EH (cell line): Measurements from ENCODE around the gene BEX1.
"Not testable (repeated sequence)": the region's sequence is repeated elsewhere in the genome, so short reads cannot be mapped to it uniquely, and the experiment has no call there.

Experiments
- DNase-seq: peaks from one replicate; pipeline ENCODE4 v3.0.0-alpha.2; 2015; ENCODE audit warnings: low read depth

BEX1 gene

DNA sequence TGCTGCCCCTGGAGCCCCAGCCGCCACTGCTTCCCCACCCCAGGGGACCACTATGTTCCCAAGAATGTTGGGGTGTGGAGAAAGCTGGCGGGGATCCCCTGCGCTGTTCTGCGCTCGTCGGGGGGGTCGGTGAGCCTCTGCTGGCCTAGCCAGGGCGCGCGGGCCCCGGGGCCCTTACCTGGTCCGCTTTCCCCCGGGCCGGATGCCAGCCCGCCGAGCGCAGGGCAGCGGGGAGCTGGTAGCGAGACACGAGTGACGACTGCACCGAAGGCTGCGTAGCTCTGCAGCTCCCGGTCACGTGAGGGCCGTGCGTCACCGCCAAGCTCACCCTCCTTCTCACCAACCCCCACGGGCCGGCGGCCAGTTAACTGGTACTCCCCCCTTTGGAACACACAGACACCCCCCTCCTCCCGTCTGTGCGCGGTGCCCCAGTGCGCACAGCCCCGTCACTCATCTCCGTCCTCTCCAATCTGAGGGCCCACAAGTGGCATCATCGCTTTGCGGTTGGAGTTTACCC is at the start of gene BEX1:
TSS of gene BEX1 (minus strand) at position 254 of the 517 bp plus-strand sequence. CDS start 897 bp downstream, outside the sequence.
- peak; percentile 59 for DNase-seq

DNA sequence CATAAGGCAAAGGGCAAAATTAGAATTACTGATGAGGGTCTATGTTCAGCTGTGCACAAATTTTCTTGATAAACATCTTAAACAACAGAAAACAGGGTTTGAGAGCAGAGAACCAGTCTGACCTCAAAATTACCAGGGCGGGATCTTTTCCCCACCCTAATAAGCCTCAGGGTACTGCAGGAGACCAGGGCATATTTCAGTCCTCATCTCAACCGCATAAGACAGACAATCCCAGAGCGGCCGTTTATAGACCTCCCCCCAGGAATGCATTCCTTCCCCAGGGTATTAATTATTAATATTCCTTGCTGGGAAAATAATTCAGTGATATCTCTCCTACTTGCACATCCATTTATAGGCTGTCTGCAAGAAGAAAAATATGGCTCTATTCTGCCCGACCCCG is 45.5 kb upstream of the BEX1 start:
- not testable (repeated sequence) for DNase-seq

DNA sequence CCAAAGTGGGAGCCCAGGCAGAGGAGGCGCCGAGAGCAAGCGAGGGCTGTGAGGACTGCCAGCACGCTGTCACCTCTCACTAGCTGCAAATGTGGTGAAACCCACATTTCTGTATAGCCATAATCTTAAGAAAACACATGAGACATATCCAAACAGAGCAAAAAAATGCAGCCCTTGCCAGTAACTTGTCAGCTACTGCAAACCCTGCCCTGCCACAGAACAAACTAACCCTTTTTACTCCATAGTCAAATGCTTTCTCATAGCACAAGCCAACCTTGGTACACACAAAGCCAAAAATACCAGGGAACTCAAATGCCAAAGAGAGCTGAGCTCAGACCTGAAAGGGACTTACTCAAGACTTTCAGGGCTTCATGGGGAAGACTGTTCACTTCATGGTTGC is 43.9 kb upstream of the BEX1 start:
- peak; percentile 55 for DNase-seq

DNA sequence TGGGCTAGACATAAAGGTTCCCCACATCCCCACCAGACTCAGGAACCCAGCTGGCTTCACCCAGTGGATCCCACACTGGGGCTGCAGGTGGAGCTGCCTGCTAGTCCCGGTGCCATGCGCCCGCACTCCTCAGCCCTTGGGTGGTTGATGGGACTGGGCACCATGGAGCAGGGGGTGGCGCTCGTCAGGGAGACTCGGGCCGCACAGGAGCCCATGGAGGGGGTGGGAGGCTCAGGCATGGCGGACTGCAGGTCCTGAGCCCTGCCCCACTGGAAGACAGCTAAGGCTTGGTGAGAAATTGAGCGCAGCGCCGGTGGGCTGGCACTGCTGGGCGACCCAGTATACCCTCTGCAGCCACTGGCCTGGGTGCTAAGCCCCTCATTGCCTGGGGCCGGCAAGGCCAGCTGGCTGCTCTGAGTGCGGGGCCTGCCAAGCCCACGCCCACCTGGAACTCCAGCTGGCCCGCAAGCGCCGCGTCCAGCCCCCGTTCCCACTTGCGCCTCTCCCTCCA is 43.3 kb upstream of the BEX1 start:
- DNase-seq: not testable (repeated sequence)

DNA sequence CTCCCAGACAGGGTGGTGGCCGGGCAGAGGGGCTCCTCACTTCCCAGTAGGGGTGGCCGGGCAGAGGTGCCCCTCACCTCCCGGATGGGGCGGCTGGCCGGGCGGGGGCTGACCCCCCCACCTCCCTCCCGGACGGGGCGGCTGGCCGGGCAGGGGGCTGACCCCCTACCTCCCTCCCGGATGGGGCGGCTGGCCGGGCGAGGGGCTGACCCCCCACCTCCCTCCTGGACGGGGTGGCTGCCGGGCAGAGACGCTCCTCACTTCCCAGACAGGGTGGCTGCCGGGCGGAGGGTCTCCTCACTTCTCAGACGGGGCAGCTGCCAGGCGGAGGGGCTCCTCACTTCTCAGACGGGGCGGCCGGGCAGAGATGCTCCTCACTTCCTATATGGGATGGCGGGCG is 40.4 kb upstream of the BEX1 start:
- not testable (repeated sequence) for DNase-seq

DNA sequence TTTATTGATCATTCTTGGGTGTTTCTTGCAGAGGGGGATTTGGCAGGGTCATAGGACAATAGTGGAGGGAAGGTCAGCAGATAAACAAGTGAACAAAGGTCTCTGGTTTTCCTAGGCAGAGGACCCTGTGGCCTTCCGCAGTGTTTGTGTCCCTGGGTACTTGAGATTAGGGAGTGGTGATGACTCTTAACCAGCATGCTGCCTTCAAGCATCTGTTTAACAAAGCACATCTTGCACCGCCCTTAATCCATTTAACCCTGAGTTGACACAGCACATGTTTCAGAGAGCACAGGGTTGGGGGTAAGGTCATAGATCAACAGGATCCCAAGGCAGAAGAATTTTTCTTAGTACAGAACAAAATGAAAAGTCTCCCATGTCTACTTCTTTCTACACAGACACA is 39.9 kb upstream of the BEX1 start:
- not testable (repeated sequence) for DNase-seq

DNA sequence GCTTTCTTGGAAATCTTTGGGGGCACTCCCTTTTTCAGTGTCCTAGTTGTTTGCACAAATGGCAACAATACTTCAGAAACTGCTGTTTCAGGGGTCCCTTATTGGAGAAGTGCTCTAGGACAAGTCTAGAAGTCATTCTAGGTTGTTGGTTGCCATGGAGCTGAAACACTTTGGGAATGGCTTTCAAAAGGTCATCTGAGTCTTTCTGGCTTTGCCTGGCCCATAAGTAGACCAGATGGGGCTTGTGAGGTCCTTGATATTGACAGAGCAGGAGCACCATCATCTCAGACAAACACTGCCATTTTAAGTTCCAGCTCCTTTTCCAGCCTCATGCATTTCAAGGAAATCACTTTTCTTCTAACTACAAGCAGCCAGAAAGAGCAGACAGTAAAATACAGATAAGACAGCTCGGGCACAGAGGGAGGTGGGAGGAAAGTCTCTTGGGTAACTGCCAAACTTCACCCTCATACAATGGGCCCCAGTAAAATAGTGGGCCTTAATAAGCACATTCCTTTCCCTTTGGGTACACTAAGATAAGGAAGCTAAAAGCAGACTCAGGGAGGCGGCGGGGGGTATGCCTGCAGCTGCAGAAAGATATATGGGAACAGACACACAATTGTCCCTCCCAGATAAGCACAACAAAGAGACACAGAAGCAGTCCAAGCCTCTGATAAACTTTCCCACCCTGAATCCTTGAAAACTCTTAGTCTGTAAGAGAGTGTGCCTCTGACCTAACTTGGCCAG is 37.5 kb upstream of the BEX1 start:
- peak; percentile 10 for DNase-seq

DNA sequence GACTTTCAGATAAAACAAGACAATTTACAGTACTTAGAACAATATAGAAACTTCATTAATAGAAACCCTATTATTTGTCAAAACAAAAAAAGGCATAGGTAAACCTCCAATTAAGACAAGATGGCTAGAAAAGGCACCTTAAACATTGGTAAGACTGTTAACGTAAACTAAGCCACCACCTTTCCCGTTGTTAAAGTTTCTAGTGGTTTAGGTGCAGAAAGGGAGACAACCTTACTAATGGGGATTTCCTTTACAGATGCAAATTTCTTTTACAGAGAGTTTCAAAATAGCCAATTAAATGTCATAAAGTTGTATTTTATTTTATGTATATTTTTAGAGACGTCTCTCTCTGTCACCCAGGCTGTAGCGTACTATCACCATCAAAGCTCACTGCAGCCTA is 36.5 kb upstream of the BEX1 start:
- DNase-seq: no peak

DNA sequence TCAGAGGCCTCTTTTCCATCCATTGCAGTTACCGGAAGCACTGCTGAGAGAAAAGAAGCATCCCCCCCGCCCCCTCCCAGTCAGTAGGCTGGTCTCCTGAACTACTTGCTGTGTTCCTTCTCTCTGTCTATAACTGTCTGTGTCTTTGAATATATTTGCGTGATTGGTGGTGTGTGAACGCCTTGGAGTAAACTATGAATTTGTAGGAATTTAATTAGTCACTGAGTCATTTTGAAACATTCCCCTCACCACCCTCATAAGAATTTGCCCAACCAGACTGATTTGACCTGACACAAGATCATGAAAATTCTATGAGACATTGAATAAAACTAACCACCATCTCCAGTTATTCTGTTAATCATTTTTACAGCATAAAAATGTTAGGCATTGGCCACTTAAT is 35.7 kb upstream of the BEX1 start:
- peak; percentile 51 for DNase-seq

DNA sequence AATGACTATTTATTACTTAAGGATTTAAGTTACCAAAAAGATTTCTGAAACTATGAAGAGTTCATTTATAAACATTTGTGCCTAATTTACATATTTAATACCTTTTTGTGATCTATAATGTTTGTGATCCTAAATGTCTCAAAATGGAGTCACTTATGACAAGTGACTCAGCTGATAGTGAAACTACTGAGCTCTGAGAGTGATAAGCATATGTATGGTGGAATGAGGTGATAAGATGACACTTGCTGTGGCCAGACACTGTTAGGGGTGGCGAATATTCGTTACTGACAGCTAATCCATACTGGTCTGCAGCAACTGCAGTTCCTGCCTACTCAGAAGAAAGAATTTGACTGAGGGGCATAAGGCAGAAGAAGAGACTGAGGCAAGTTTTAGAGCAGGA is 34.5 kb upstream of the BEX1 start:
- no peak for DNase-seq

DNA sequence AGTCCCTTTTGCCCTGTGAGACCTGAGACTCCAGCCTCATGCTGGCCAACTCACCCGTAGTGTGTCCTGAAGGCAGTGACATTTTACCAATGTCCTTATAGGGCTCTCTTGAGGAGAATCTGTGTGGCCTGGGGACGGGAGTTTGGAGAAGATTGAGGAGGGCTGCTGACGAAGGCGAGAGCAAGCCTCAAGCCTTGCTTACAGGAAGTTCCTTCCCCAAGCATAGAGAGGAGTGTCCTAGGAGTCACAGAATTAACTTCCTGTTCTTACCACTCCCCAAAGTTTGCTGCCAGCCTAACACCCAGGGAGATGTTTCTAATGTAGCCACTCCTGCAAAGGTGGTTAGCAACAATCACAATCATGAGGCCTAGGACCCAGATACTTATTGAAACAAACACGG is 29.0 kb upstream of the BEX1 start, which contains the start of gene NXF3:
TSS of gene NXF3 (minus strand) at position 202 of the 400 bp plus-strand sequence. CDS start at position 82, 120 bp downstream.
- no peak for DNase-seq

DNA sequence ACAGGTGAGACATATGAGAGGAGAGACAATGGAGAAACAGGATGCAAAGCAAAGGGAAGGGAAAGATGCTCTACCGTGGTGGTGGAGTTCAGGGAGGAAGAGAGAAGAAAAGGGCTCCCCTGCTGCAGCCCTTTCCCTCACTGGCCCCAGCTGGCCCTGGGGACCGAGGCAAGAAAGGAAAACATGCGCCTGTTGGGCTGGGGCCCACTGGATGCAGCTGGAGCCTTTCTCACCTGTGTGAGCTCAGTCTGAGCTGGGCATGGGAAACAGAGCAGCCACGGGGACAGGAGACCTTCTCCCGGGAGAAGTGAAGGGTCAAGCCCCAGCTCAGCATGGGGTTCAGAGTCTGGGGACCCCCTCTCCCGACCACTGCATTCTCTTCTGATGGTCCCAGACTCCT is 17.1 kb upstream of the BEX1 start:
- DNase-seq: no peak

DNA sequence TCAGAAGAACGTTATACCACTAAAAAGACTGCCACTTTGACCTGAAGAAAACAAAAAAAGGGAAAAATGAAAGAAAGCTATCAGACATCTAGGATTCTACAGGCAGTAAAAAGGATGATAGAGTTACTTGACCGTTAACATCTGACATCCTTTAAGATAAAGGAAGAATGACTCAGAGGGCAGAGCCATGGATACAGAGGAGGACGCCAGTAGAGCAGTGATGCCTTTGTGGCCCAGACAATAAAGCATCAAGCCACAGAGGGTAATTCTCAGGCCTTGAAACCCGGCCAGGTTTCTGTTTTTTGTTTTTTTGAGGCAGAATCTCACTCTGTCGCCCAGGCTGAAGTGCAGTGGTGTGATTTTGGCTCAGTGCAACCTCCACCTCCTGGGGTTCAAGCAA is 9.5 kb upstream of the BEX1 start:
- DNase-seq: peak; percentile 53

DNA sequence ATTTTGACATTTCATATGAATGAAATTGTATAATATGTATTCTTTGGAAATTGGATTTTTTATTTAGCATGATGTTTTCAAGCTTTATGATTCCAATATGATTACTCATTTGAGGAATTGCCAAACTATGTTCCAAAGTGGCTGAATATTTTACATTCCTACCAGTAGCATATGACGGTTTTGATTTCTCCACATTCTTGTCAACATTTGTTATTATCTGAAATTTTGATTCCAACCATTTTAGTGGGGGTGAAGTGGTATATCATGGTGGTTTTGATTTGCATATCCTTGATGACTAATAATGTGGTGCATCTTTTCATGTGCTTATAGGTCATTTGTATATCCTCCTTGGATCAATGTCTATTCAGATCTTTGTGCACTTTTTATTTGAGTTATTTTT is 2.6 kb upstream of the BEX1 start:
- peak; percentile 49 for DNase-seq

DNA sequence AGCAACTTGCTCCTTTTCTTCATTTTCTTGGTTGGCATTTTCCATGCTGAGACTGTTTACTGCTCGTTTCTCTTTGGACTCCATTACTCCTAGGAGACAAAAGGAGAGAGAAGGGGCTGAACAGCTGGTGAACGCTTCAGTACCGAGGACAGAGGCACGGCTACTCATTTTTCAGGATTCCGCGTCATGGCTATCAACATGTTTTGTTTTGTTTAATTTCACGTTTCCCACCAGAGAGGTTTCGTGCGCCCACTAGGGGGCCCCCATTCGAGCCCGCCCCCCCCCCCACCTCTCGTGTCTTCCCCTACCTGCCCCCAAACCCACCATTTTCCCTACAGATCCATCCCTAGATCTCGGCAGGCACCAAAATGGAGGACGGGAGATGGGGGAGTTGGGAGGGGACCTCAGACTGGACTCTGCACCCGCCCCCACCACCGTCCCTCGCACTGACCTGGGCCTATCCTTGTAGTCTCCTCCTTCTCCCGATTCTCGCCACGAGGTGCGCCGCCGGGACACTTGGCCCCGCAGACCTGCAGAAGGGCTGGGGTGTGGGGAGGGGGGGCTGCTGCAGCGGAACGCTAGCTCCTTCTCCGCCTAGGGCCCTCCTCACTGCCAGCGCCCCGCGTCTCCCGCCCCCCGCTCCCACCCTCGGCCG is 653 bp downstream of the BEX1 start:
- peak; percentile 55 for DNase-seq

DNA sequence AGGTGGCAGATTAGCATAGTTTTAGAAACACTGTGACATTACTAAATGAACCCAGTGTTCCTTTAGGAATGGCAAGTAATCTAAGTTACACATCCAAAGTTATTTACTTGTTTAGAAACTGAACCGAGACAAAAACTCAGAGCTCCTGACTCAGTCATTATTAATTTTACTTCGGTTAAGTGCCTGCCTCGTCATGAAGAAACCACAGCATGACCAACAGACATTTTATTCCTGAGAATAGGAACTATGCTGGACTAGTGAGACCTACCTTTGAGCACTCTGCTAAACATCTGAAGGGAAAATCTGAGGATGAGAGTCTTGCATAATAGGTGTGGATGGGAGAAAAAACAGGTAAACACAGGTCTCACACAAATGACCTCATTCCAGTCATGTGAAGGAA is 2.5 kb downstream of the BEX1 start:
- no peak for DNase-seq

DNA sequence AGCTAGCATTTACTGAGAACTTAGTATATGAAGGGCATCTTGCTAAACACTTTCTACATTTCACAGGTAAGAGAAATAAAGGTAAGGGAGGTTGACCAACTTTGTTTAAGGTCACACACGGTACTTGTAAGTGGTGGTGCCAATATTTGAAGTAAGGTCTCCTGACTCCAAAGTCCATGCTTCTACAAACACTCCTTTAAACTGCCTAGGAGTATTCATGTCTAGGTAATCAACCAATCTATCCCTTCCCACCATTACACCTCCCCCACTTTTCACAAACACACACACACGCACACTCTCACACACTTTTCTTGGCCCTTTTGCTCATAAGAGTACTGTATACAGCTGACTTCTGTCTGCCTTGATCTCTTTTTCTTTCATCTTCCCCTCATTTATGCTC is 7.1 kb downstream of the BEX1 start:
- no peak for DNase-seq

DNA sequence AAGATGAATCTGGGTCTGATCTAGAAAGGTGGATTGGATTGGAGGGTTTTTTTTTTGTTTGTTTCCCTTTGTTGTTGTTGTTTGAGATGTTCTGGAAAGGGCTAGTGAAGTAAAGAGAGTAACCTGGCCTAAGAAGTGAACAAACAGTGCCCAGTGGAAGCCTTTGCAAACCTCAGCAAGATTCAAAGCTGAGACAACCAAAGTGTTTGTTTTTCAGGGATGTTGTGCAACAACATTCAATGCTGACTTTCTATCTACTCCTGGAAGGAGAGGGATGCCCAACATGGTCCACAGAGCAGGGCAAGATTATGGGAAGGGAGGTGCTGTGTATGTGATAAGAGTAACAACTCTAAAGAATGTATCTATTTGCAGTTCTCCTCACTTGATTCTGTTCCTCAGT is 11.3 kb downstream of the BEX1 start:
- DNase-seq: no peak

DNA sequence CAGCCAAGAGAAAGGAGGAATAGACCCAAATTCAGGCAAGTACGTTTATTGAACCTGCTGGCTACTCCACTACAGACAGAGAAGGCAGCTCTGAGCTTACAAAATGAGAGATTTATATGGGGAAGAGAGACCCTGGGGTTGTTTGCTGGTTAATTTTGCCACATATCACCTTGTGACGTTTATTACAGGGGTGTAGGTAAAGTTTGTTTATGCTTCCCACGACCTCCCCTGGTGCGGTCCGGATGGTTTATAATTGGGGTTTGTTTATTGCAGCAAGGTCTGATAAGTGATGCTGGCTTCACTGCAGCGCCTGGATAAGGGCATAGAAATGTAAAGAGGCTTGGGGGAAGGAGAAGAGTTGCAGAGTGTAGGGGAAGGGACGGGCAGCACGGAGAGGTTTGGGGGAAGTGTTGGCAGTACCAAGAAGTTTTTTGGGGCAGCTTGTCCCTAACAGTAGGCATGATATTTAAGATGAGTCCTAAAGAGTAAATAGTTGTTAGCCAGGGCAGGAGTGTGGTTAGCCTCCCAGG is 12.6 kb downstream of the BEX1 start:
- no peak for DNase-seq

DNA sequence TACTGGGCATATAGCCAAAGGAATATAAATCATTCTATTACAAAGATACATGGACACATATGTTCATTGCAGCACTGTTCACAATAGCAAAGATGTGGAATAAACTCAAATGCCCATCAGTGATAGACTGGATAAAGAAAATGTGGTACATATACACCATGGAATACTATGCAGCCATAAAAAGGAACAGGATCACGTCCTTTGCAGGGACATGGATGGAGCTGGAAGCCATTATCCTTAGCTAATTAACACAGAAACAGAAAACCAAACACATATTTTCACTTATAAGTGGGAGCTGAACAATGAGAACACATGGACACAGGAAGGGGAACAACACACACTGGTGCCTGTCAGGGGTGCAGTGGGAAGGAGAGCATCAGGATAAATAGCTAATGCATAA is 30.6 kb downstream of the BEX1 start:
- DNase-seq: not testable (repeated sequence)

DNA sequence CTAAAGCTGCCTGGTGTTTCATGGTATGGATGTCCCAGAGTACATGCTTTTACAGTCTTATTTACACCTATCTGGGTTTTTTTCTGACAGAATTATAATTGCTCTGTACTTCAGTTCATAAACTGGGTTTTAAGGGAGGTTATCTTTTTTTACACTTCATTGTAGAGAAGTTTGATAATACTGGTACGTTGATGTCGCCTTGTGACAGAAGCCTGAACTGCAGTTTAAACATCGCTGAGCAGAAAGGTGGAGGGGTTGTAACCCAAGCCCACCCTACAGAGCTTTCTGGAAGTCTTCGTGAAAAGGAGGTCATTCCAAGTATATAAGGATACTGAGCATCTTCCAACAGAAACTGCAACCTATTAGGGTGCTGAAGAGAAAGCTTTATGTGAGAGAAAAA is 46.4 kb downstream of the BEX1 start:
- peak; percentile 19 for DNase-seq

DNA sequence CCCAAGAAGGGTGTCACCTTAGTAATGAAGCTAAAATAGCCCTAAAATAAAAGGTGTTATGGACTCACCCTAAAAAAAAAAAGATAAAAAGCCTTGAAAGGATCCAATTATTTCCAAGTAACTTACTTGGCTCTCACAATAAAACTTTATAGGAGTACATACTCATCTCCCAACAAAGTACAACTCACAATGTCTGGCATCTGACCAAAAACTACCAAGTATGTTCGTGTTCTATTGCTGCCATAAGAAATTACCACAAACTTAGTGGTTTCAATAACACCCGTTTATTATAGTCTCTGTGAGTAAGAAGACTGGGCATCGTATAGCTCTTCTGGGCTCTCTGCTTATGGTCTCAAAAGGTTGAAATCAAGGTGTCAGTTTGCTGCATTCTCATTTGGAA is 51.0 kb downstream of the BEX1 start:
- DNase-seq: peak; percentile 50
